ENCODE measurements around the gene AASDH. TPM values are rescaled to one million over a fixed set of nuclear protein-coding genes. Genes with fewer than 3 reads are reported as not detected.

AASDH gene
- total and polyA plus RNA-seq, 2 of the 13 experiments (the other 11 are each of a cell fraction or from before 2014, with no cell fraction given): 12.6 to 14.1 TPM

- TF ChIP-seq ZNF646 (CRISPR knock-in tag; IDR thresholded peaks at IDR 0.05) (no peak), ZUFSP (CRISPR knock-in tag; IDR thresholded peaks at IDR 0.05; ENCODE audit: borderline replicate concordance) (no peak), ZNF775 (CRISPR knock-in tag; IDR thresholded peaks at IDR 0.05; ENCODE audit: borderline replicate concordance) (no peak), KLF11 (CRISPR knock-in tag; IDR thresholded peaks at IDR 0.05) (no peak), JARID2 (CRISPR knock-in tag; IDR thresholded peaks at IDR 0.05; ENCODE audit: insufficient replicate concordance) (no peak), ATF4 (CRISPR knock-in tag; IDR thresholded peaks at IDR 0.05) (no peak)
These were observed 67.0 kb downstream of the AASDH start (continued) for GRCh38 chr4:56320293-56320692.

All from HepG2 (cell line).